Type B pancreatic cell (in vitro differentiated cells): ENCODE results near the gene DCBLD1. TPM values are rescaled to one million over a fixed set of nuclear protein-coding genes. Genes with fewer than 3 reads are reported as not detected.

Source experiments
- DNase-seq: peaks from one replicate; pipeline ENCODE4 v3.0.0; 2021; ENCODE audit warnings: mixed read lengths; ENCODE audit not compliant: unreplicated experiment; ENCODE audit errors: extremely low spot score
- H3K27ac Mint-ChIP-seq: 2 replicates; pipeline ENCODE4 v1.8.0; 2021; ENCODE audit warnings: mild to moderate bottlenecking, mixed read lengths
- H3K27me3 Mint-ChIP-seq: 2 replicates; pipeline ENCODE4 v1.8.0; 2021; ENCODE audit warnings: mixed read lengths
- H3K36me3 Mint-ChIP-seq: 2 replicates; pipeline ENCODE4 v1.8.0; 2021; ENCODE audit warnings: mixed read lengths
- H3K4me1 Mint-ChIP-seq: one replicate; pipeline ENCODE4 v1.8.0; 2021; ENCODE audit warnings: mixed read lengths; ENCODE audit not compliant: unreplicated experiment
- H3K4me3 Mint-ChIP-seq: 2 replicates; pipeline ENCODE4 v1.8.0; 2021; ENCODE audit warnings: mild to moderate bottlenecking, mixed read lengths
- H3K9me3 Mint-ChIP-seq: 2 replicates; pipeline ENCODE4 v1.8.0; 2021; ENCODE audit warnings: mixed read lengths
- CTCF ChIP-seq: fragments of 200-600 bp; sonication (generic); conservative IDR thresholded peaks from 2 replicates; pipeline ENCODE4 v1.5.0; 2021; ENCODE audit warnings: antibody characterized with exemption, mild to moderate bottlenecking
- total RNA-seq: library from RNA; stranded (reverse); gene quantifications from 2 replicates; pipeline ENCODE4 v1.2.1, GENCODE V29; 2021; ENCODE audit warnings: low replicate concordance

The DCBLD1 gene
- total RNA-seq, 1 donor from 2014 or later, result 9.0 TPM

DNA sequence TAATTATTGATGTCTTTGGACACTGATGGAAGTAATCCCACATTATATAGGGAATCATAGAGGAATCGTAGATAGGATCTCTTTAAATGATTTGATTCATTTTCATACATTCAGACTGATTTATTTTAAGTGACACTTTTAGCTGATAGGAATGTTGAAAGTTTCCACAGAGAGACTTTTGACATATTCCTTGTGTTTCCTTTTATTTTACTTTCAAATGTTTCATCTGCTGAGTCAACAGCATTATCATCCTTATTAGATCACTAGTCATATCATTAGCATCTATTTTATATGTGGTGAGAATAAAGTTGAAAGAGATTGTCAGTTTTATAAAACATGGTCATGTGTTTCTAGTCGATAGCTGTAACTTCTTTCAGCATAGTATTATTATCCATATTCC lies 13.4 kb downstream of the DCBLD1 start:
- no peak for TF ChIP-seq CTCF
- Mint-ChIP-seq H3K27me3 (no peaks in the 10 kb centered on the region), H3K4me1 (peaks cover 13% of the 10 kb centered on the region), H3K27ac (no peak overlapping the region), H3K36me3 (no peaks in the 10 kb centered on the region), H3K9me3 (no peaks in the 10 kb centered on the region), H3K4me3 (no peak overlapping the region)
- no peak for DNase-seq

- peaks cover 13% of the 10 kb centered on the region for H3K4me1 Mint-ChIP-seq
- no peak overlapping the region for H3K27ac Mint-ChIP-seq
- no peak for DNase-seq
- no peaks in the 10 kb centered on the region for H3K27me3 Mint-ChIP-seq
- H3K4me3 Mint-ChIP-seq, result no peak overlapping the region
- TF ChIP-seq CTCF, result no peak
- no peaks in the 10 kb centered on the region for H3K36me3 Mint-ChIP-seq
- no peaks in the 10 kb centered on the region for H3K9me3 Mint-ChIP-seq
These were observed 14.0 kb downstream of the DCBLD1 start for GRCh38 chr6:117496383-117496990.

GRCh38 chr6:117497237-117497636 lies 14.8 kb downstream of the DCBLD1 start:
- no peak overlapping the region for H3K27ac Mint-ChIP-seq
- no peaks in the 10 kb centered on the region for H3K36me3 Mint-ChIP-seq
- no peak overlapping the region for H3K4me3 Mint-ChIP-seq
- H3K9me3 Mint-ChIP-seq, result no peaks in the 10 kb centered on the region
- H3K4me1 Mint-ChIP-seq, result peaks cover 13% of the 10 kb centered on the region
- H3K27me3 Mint-ChIP-seq, result no peaks in the 10 kb centered on the region
- DNase-seq, result no peak
- no peak for TF ChIP-seq CTCF

GRCh38 chr6:117498159-117498558 lies 15.7 kb downstream of the DCBLD1 start:
- Mint-ChIP-seq H3K4me1 (peaks cover 13% of the 10 kb centered on the region), H3K4me3 (no peak overlapping the region), H3K9me3 (no peaks in the 10 kb centered on the region), H3K36me3 (no peaks in the 10 kb centered on the region), H3K27ac (no peak overlapping the region), H3K27me3 (no peaks in the 10 kb centered on the region)
- no peak for DNase-seq
- TF ChIP-seq CTCF, result no peak

GRCh38 chr6:117501722-117502121 lies 19.2 kb downstream of the DCBLD1 start:
- DNase-seq, result no peak
- peaks cover 5% of the 10 kb centered on the region for H3K4me1 Mint-ChIP-seq
- no peaks in the 10 kb centered on the region for H3K9me3 Mint-ChIP-seq
- H3K27me3 Mint-ChIP-seq, result no peaks in the 10 kb centered on the region
- H3K4me3 Mint-ChIP-seq, result no peak overlapping the region
- H3K27ac Mint-ChIP-seq, result no peak overlapping the region
- TF ChIP-seq CTCF, result no peak
- H3K36me3 Mint-ChIP-seq, result no peaks in the 10 kb centered on the region

GRCh38 chr6:117502580-117502979 lies 20.1 kb downstream of the DCBLD1 start:
- no peaks in the 10 kb centered on the region for H3K36me3 Mint-ChIP-seq
- no peak overlapping the region for H3K4me3 Mint-ChIP-seq
- H3K27ac Mint-ChIP-seq, result no peak overlapping the region
- no peaks in the 10 kb centered on the region for H3K27me3 Mint-ChIP-seq
- no peaks in the 10 kb centered on the region for H3K9me3 Mint-ChIP-seq
- no peak for DNase-seq
- H3K4me1 Mint-ChIP-seq, result peaks cover 5% of the 10 kb centered on the region
- no peak for TF ChIP-seq CTCF
